Measurements from ENCODE around the gene CUL9.

Gene CUL9

GRCh38 chr6:43187821-43188220 lies 5.8 kb downstream of the CUL9 start:
- no peak for DNase-seq (ENCODE audit: extremely low read depth, low read depth)
- no peak overlapping the region for H3K4me3 ChIP-seq (replicated peaks; ENCODE audit: low read depth, low read length)
- no peak for TF ChIP-seq CTCF (IDR thresholded peaks at IDR 0.05; ENCODE audit: low read depth, low read length, missing control alignments)

- TF ChIP-seq CTCF (IDR thresholded peaks at IDR 0.05; ENCODE audit: low read depth, low read length, missing control alignments), result no peak
- no peak for DNase-seq (ENCODE audit: extremely low read depth, low read depth)
- no peak overlapping the region for H3K4me3 ChIP-seq (replicated peaks; ENCODE audit: low read depth, low read length)
Measured at GRCh38 chr6:43188426-43188825, 6.4 kb downstream of the CUL9 start.

GRCh38 chr6:43189776-43190304 lies 7.8 kb downstream of the CUL9 start:
- TF ChIP-seq CTCF (IDR thresholded peaks at IDR 0.05; ENCODE audit: low read depth, low read length, missing control alignments), result no peak
- no peak overlapping the region for H3K4me3 ChIP-seq (replicated peaks; ENCODE audit: low read depth, low read length)
- no peak for DNase-seq (ENCODE audit: extremely low read depth, low read depth)

GRCh38 chr6:43192911-43193310 lies 10.9 kb downstream of the CUL9 start:
- no peak for TF ChIP-seq CTCF (IDR thresholded peaks at IDR 0.05; ENCODE audit: low read depth, low read length, missing control alignments)
- no peak for DNase-seq (ENCODE audit: extremely low read depth, low read depth)
- no peak overlapping the region for H3K4me3 ChIP-seq (replicated peaks; ENCODE audit: low read depth, low read length)

GRCh38 chr6:43193929-43194328 lies 11.9 kb downstream of the CUL9 start:
- DNase-seq (ENCODE audit: extremely low read depth, low read depth), result no peak
- no peak for TF ChIP-seq CTCF (IDR thresholded peaks at IDR 0.05; ENCODE audit: low read depth, low read length, missing control alignments)
- no peak overlapping the region for H3K4me3 ChIP-seq (replicated peaks; ENCODE audit: low read depth, low read length)

GRCh38 chr6:43196337-43196736 lies 14.3 kb downstream of the CUL9 start:
- DNase-seq (ENCODE audit: extremely low read depth, low read depth), result no peak
- H3K4me3 ChIP-seq (replicated peaks; ENCODE audit: low read depth, low read length), result no peak overlapping the region
- no peak for TF ChIP-seq CTCF (IDR thresholded peaks at IDR 0.05; ENCODE audit: low read depth, low read length, missing control alignments)

- no peak overlapping the region for H3K4me3 ChIP-seq (replicated peaks; ENCODE audit: low read depth, low read length)
- no peak for DNase-seq (ENCODE audit: extremely low read depth, low read depth)
- no peak for TF ChIP-seq CTCF (IDR thresholded peaks at IDR 0.05; ENCODE audit: low read depth, low read length, missing control alignments)
Measured at GRCh38 chr6:43199912-43200311, 17.9 kb downstream of the CUL9 start.
